GM21825 (cell line): ENCODE results near the gene NFATC1.

Experiments
- ATAC-seq: cut with Tn5 transposase; IDR thresholded peaks from one replicate; pipeline ENCODE4 v1.9.1; 2021; ENCODE audit warnings: mild to moderate bottlenecking, moderate library complexity; ENCODE audit not compliant: unreplicated experiment

Gene NFATC1

GRCh38 chr18:79547413-79548076 is 151.8 kb downstream of the NFATC1 start:
- no peak for ATAC-seq

GRCh38 chr18:79548077-79548450 is 152.3 kb downstream of the NFATC1 start:
- ATAC-seq = no peak

GRCh38 chr18:79548621-79548985 is 152.9 kb downstream of the NFATC1 start:
- ATAC-seq = no peak

- ATAC-seq = no peak
Measured at GRCh38 chr18:79548986-79549637, 153.4 kb downstream of the NFATC1 start.

- ATAC-seq = no peak
Measured at GRCh38 chr18:79549638-79550000, 153.9 kb downstream of the NFATC1 start.

- ATAC-seq = no peak
Measured at GRCh38 chr18:79552140-79552631, 156.5 kb downstream of the NFATC1 start.

GRCh38 chr18:79552696-79553095 is 157.0 kb downstream of the NFATC1 start:
- ATAC-seq = no peak

GRCh38 chr18:79553154-79553553 is 157.4 kb downstream of the NFATC1 start:
- no peak for ATAC-seq

- no peak for ATAC-seq
Measured at GRCh38 chr18:79553696-79554095, 158.0 kb downstream of the NFATC1 start.

GRCh38 chr18:79554321-79554720 is 158.6 kb downstream of the NFATC1 start:
- no peak for ATAC-seq

- ATAC-seq = no peak
Measured at GRCh38 chr18:79554945-79555645, 159.4 kb downstream of the NFATC1 start.

GRCh38 chr18:79555885-79556284 is 160.2 kb downstream of the NFATC1 start:
- no peak for ATAC-seq

- ATAC-seq = no peak
Measured at GRCh38 chr18:79556829-79557585, 161.3 kb downstream of the NFATC1 start.

GRCh38 chr18:79558196-79558932 is 162.6 kb downstream of the NFATC1 start:
- no peak for ATAC-seq

GRCh38 chr18:79558933-79559416 is 163.2 kb downstream of the NFATC1 start:
- ATAC-seq = no peak

GRCh38 chr18:79559436-79559835 is 163.7 kb downstream of the NFATC1 start:
- ATAC-seq = no peak

GRCh38 chr18:79560042-79560860 is 164.5 kb downstream of the NFATC1 start:
- ATAC-seq = no peak

GRCh38 chr18:79560861-79561210 is 165.1 kb downstream of the NFATC1 start:
- no peak for ATAC-seq

GRCh38 chr18:79563949-79564348 is 168.2 kb downstream of the NFATC1 start:
- ATAC-seq = no peak

- ATAC-seq = no peak
Measured at GRCh38 chr18:79564441-79564840, 168.7 kb downstream of the NFATC1 start.
